DMS53 treated with DMSO at 0.1 percent for 48 hours (cell line): ENCODE measurements around the gene NDRG4.

Source experiments
- DNase-seq: peaks from one replicate; lab custom pipeline; 2025; ENCODE audit not compliant: unreplicated experiment; lab: John Stamatoyannopoulos, UW

Gene NDRG4

DNA sequence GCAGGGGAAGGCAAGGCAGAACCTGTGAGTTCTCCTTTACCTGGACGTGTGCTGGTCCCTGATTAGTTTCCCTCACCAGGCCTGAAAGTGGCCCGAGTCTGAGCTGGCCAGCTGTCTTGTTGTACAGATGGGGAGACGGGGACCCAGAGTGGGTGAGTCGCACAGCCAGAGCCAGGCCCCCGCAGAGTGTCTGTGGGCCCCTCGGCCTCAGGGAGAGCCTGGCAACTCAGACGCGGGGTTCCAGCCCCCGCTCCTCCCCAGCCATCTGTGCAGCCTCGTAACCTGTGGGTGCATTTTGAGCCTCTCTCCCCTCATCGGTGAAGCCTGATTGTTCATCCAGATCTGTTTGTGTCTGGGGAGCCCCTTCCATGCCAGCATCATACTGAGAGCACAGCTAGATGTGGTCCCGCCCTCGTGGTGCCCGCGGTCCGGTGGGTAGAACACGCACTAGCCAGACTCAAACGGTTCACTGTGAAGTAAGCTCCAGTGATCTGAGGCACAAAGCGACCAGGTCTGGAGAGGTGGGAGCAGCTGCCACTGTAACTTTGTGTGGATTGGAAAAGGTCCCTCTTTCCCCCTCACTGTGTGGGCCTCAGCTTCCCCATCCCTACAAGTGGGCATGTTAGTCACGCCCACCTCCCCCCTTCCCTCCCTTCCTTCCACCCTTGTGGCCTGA, 6.0 kb upstream of the NDRG4 start:
- DNase-seq, result no peak

DNA sequence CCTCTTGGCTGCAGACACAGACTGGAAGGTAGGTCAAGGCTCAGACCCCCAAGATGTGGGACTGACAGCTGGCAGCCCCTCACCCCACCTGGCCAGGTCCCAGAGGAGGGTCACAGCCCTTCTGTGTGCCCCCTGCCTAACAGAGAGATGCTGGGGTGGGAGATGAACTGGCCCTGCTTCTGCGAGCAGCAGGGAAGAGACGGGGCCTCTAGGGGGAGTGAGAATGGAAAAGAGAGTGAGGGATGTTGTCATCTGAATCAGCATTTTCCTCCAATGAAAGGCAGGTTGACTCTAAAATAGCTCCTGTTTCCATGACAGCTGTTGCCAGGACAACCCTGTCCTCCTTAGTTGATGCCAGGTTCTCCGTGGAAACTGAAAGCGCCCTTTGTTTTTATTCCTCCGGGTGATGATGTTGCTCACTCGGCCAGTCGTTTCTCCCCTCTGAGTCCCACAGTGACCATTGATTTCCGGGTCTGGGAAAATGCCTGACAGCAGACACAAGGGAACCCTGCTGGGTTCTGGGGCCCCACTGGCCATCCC, 4.9 kb upstream of the NDRG4 start:
- DNase-seq, result peak; percentile 76

DNA sequence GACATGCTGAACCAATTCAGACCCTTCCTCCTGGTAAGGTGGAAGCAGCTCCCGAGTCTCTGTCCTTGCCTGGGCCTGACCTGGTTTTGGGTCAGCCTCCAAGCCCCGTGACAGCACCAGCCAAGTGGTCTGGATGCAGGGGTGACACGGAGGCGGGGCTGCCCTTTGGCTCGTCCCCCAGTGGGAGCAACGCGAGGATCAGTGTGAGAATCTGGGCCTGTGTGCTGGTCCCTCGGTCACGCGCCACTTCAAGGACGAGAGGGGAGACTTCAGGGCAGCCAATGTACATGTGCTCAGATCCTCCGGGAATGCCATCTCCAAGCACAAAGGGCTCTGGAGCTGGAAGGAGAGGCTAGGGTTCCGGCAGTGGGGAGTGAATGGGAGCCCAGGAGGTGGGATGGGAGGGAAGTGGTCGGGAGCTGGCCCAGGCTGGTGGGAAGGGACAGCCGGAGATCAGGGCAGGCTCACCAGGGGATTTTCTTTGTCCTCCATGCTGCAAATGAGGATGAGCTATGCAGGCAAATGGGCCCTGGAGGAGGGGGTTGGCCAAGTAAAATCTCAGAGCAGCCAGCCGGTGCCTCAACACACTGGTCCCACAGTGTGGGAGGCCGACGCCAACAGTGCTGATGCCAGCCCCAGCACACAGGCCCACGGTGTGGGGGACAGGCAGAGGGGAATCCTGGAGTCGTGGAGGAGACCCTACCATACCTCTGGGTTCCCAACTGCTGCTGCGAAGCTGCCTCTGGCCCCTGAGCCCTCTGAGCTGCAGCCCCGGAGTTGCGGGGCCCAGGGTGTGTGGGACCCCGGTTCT, 4.2 kb upstream of the NDRG4 start:
- DNase-seq, result no peak

GRCh38 chr16:58497468-58497867, 2.5 kb upstream of the NDRG4 start:
- no peak for DNase-seq

GRCh38 chr16:58497935-58498334, 2.0 kb upstream of the NDRG4 start:
- DNase-seq, result no peak

DNA sequence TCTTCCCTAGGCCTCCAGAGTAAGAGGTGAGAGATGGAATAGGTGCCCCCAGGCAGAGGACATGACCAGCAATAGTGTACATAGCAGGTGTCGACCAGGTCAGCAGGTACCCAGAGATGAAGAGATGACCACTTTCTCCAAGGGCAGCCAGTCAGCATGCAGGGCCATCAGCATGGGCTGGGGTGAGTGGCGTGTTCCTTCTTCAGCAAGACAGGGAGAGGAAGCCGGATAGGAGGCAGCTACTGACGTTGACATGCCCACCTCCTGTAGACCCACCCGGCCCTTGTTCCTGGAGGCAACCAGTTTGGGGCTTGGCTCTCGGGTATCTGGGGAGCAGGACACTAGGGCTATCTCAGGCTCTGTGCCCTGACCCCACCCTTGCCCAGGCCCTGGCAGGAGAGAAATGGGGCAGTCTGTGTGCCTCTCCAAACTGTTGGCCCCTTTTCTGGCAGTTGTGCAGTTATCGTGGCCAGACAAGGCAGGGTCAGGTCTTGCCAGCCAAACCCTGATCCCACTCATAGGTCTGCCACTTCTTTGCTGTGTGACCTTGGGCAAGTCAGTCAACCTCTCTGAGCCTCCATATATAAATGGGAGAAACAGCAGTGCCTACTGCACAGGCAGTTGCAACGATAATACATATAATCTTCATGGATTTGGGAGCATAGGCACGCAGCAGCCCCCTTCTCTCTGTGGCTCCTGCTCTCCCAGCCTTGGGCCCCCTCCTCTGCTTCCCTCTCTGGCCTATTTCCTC, 1.4 kb upstream of the NDRG4 start:
- DNase-seq, result no peak

DNA sequence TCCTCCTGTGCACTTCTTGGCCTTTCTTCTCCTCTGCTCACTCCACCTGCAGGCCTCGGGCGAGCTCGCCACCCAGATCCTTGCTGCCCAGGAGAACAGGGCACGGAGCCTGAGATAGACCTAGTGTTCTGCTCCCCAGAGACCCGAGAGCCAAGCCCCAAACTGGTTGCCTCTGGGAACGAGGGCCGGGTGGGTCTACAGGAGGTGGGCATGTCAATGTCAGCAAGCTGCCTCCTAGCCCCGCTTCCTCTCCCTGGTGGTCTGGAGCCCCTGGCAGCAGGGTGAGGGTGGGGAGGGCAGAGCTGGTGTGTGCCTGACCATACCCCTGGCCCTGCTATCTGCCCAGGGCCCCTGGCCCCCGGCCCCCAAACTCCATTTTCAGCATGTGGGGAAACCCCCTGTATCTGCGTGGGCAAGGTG, 841 bp upstream of the NDRG4 start:
- no peak for DNase-seq

GRCh38 chr16:58500430-58501241, 693 bp downstream of the NDRG4 start:
- DNase-seq, result no peak

DNA sequence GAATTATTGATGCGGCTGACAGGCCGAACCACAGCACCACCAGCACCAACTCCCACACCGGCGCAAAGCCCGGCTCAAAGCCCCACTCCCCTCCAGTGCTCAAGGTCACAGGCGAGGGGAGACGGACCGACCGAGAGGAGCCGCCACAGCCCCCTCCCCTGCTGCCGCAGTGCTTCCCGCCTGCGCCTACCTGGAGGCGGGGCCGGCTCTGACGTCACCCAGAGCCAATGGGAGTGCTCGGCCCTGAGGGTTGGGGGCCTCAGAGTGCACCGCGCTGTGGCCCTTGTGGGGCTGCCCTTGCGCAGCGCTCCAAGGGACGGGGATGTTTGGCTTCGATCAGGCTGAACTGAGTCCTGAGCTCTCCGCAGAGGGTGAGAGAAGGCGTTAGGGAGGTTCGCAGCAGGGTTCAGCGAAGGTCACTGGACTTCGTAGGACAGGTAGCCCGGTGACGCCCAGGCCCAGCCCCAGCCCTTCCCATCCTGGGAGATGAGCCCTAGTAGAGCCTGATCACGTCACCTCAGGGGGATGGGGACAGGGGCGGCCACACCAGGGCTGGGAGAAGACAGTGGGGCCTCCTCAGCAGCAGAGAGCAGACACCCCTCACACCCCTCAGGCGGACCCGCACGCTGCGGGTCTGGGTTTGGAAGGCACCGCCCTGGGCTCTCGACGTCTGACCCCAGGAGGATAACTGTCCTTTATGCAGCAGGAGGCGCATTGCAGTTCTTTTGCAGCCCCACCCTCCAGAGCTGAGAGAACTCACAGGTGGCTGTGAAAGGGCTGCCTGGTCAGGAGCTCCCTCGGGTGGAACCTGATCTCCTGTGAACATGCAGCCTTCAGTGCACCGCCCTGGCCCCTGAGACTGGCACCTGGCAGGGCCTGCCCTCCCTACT, 1.5 kb downstream of the NDRG4 start:
- DNase-seq, result peak; percentile 6

- no peak for DNase-seq
Observed at GRCh38 chr16:58502217-58502921, 2.4 kb downstream of the NDRG4 start.

DNA sequence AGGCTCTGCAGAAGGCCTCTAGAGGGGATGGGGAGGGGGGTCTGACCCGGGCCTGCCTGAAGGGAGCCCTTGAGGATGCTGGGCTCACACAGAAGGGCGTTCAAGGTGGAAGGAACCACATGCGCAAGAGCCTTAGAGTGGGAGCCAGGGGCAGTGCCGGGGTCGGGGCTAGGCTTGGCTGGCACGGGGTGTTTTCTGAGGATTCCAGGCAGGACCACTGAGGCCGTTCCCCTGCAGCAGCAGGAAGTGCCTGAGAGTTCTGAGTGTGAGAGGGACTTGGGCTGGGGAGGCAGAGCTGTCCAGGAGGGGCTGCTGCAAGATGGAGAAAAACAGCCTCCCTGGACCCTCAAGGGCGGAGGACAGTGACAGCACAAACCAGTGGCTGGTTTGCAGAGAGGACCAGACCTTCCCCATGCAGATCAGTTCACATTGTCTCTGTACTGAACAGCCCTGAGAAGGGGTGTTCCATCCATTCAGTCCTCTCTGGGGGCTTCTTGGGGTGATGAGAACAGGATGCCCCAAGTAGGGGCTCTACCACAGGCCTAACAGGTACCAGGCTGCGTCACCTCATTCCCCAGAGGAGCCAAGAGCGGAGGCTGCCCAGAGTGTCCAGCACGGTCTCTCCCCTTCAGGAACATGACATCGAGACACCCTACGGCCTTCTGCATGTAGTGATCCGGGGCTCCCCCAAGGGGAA, 3.4 kb downstream of the NDRG4 start:
- no peak for DNase-seq

DNA sequence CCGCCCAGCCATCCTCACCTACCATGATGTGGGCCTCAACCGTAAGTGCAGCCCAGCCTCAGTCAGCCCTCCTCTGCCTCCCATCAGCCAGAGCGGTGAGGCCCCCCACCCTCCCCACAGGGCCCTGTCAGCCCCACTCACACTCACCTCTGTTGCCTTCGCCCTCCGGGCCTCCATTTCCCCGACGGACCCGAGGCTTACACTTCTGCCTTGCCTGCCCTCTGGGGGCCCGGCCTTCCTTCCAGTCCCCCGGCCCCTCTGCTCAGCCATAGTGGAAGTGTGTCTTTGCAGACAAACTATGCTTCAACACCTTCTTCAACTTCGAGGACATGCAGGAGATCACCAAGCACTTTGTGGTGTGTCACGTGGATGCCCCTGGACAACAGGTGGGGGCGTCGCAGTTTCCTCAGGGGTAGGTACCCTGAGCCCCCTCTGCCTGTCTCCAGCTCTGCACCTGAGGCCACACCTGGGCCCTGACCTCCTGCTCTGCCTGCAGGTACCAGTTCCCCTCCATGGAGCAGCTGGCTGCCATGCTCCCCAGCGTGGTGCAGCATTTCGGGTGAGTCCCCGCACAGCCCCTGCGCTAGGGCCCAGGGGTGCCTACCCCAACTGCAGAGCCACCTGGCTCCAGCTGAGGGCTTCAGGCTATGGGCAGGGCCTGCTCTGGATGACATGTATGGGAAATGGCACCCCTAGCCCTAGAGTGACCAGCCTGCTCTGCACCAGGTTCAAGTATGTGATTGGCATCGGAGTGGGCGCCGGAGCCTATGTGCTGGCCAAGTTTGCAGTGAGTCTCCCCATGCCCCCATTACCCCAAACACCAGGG, 4.1 kb downstream of the NDRG4 start:
- DNase-seq, result no peak

DNA sequence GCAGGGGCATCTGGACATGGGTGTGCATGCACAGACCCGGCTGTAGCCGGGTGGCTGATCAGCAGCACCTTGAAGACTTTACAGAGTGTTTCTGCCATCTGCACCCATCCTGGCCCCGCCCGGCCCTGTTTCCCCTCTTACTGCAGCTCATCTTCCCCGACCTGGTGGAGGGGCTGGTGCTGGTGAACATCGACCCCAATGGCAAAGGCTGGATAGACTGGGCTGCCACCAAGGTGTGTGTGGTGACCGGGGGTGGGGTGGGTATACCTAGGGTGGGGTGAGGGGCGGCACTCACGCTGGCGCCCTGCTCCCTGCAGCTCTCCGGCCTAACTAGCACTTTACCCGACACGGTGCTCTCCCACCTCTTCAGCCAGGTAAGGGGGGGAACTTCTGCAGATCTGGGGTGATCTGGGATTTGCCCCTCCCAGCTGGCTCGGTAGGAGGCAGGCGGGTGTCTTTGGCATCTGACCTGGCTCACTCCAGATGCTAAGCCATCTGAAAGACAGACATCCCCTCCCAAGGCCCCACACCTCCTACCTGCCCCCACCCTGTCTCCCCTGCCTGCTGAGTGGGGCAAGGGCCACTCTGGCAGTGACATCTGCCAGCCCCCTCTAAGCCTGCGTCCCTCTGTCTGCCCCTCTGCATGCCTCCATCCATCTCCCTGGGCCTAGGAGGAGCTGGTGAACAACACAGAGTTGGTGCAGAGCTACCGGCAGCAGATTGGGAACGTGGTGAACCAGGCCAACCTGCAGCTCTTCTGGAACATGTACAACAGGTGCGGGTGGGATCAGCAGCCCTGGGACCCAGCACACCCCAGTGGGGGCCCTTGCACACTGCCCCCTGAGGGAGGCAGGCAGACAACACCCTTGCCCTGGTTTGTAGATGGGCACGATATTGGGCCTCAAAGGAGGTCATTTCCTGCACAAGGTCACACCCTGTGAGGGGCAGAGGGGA, 6.6 kb downstream of the NDRG4 start:
- no peak for DNase-seq

GRCh38 chr16:58507195-58507962, 7.4 kb downstream of the NDRG4 start:
- no peak for DNase-seq

DNA sequence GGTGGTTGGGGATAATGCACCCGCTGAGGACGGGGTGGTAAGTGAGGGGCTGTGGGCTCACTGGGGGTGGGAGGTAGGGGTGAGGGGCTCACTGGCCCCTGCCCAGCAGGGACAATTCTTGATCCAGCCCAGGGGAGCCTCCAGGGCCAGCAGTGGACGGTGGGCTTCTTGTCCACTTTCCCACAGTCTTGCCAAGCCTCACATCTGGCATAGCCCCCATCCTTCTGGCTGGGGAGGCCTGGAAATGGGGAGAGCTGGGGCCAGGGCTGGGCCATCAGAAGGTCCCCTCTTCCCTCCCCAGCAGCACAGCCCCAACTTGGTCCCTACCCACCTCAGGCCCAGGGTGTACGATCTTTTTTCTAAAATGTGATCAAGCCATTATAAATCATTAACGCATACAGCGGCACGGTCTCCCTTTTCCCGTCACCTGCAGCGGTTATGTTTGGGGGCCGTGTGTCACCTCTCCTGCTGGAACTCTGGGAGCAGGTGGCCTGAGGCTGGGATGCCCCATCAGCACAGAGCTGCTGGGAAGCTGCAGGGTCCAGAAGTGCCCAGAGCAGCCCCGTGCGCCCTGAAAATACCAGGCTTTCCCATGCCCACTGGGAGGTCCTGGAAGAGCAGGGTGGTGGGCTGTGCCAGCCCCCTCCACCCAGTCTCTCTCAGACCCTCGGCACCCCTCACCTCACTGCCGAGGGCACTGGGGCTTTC, 8.2 kb downstream of the NDRG4 start:
- DNase-seq, result no peak
